GM13977 (cell line): ENCODE measurements around the gene BLVRB.

Experiments used
- DNase-seq: peaks from one replicate; pipeline ENCODE4 v3.0.0; 2012; ENCODE audit warnings: low spot score
- in situ Hi-C: fragments of 300-500 bp; cut with MboI; formaldehyde crosslinking; loops from one replicate; pipeline ENCODE4 v1.12.0; 2022; ENCODE audit warnings: low sequenced_read_pairs, low pct_unique_long_range_greater_than_20kb, mixed read lengths, inconsistent platforms; ENCODE audit not compliant: unreplicated experiment
- TF ChIP-seq, protein P1 (sequence below): IDR thresholded peaks from 2 replicates; pipeline ENCODE4 v1.5.1; 2012; ENCODE audit warnings: mild to moderate bottlenecking, control low read depth; ENCODE audit not compliant: insufficient read depth; ENCODE audit errors: extremely low read depth, missing control alignments

Gene BLVRB

DNA sequence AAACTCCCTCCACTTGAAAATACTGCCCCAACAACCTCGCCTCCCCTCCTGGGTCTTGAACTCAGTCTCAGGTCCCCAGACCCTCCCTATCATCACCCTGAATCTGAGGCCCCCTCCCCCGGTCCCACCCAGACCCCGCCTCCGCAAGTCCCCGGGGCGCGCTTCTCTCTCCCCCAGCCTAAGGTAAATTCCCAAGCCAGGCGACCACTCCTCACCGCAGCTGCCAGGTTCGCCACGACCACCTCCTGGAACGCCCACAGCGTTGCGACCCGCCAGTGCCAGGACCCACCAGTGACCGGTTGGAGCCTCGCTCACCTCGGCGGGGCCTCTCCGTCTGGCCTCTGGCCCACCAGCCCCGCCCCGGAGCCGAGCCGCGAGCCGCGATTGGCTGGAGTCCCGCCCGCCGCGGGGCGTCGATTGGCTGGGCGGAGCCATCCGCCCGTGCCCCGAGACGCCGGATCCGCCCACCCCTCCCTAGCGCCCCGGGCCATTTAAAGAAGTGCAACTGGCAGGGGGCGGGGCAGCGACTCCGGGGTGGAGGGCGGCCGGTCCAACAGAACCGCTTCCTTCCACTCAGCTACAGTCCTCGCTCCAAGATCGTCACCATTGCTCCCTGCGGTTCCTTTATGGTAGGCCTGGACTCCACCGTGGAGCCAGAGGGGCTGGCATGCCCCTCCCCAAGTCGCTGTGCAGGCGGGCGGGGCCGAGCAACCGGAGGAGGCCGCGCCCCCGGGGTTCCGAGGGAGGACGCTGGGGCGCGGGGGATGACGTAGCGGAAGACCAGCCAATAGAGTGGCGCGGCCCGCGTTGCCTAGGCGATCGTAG, 21.3 kb downstream of the BLVRB start, which contains the start of gene SERTAD3:
Gene SERTAD3 (minus strand): TSS at position 336 of the 825 bp plus-strand sequence. CDS start 2,255 bp downstream, outside the sequence.
- TF ChIP-seq, protein P1, sequence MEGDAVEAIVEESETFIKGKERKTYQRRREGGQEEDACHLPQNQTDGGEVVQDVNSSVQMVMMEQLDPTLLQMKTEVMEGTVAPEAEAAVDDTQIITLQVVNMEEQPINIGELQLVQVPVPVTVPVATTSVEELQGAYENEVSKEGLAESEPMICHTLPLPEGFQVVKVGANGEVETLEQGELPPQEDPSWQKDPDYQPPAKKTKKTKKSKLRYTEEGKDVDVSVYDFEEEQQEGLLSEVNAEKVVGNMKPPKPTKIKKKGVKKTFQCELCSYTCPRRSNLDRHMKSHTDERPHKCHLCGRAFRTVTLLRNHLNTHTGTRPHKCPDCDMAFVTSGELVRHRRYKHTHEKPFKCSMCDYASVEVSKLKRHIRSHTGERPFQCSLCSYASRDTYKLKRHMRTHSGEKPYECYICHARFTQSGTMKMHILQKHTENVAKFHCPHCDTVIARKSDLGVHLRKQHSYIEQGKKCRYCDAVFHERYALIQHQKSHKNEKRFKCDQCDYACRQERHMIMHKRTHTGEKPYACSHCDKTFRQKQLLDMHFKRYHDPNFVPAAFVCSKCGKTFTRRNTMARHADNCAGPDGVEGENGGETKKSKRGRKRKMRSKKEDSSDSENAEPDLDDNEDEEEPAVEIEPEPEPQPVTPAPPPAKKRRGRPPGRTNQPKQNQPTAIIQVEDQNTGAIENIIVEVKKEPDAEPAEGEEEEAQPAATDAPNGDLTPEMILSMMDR = no peak
- DNase-seq = peak; percentile 98
- in situ Hi-C loops = no loop called here

DNA sequence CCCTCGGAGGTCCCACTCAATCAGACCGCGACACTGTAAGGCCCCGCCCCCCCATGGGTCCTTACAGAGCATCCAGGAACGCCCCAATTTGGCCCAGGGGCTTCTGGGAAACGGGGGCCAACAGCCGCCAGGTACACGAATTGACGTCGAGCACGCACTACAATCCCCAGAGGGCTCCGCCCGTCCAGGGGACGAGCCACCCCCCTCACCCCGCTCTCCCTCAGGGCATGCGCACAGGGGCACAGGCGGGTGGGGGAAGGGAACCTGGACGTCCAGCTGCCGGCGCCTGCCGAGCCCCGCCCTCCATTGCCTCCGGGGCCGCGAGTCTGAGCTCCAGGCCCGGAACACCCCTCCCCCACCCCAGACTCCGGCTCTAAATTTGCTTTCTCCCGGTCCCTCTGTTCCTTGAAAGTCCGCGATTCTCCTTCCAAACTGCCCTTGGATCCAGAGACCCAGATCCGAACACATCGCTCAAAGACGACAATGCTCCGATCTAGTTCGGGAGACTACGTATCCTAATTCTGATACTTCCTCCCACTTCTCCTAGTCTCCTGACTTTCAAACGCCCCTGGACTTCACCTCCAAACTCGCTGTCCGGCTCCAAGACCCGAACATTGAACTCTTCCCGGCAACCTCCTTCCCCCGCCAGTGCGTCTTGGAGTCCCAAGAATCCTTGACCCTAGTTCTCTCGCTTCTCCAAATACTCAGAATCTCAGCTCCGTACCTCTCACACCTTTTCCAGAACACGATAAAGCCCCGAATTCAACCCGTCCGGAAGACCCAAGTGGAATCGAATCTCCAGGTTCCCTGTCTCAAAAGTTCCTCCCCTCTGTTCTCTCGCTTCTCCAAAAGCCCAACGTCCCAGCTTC, 22.2 kb downstream of the BLVRB start:
- peak; percentile 99 for DNase-seq
- TF ChIP-seq, protein P1 = no peak
- in situ Hi-C loops = no loop called here

DNA sequence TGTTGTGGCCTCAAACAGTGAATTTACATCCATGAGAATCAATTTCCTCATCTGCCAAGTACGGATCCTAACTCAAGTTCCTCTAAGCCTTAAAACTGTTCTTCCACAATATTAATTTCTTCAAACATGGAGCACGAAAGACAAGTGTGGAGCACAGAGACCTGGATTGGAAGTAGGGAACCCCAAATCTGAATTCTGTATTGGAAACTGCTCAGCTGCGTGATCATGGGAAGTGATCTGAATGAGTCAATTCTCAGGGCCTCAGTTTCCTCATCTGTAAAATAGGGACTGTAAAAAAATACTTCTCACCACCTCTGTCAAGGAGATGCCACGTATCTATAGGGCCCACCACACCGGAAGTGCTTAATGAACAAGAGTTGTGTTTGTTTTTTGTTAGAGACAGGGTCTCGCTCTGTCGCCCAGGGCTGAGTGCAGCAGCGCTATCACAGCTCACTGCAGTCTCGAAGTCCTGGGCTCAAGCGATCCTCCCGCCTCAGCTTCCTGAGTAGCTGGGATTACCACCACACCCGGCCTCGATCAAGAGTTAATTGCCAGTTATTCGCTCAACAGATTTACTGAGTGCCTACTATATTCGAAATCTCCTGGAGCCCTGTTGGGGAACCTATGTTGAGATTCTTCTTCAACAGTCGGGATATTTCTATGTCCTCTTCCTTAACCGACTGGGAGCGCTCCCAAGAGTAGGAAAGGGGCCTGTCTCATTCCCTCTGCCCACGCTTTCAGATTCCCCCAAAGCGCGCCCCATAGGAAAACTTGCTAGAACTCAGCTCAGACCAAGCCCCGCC, 23.0 kb downstream of the BLVRB start:
- TF ChIP-seq, protein P1 = no peak
- in situ Hi-C loops = no loop called here
- no peak for DNase-seq

DNA sequence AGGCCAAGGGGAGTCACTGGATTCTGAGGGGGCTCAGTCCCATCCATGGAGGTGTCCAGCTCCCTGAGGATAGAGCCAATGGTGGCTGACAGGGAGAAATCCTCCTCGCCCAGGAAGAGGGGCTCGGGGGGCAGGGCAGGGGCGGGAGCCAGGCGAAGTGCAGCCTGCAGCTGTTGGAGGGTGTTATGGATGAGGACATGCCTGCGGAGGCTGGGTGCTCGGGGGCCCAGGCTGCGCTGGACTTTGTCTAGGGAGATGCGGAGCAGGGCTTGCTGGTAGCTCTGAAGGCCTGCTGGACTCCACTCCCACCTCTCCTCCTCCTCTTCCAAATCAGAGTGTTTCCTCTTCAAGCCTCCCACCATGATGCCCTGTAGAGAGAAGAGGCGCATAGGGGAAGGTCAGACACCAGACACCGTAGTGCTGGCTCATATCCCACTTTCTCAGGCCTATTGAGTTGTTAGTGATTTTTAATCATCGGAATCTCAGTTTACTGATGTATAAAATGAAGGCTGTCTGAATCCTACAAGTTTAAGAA, 23.8 kb downstream of the BLVRB start:
- DNase-seq = no peak
- TF ChIP-seq, protein P1 = no peak
- in situ Hi-C loops = no loop called here

- TF ChIP-seq, protein P1 = no peak
- DNase-seq = no peak
- in situ Hi-C loops = no loop called here
Observed at GRCh38 chr19:40438284-40438683, 27.3 kb downstream of the BLVRB start.
